Testis (tissue), 3 donors: Measurements from ENCODE around the gene PDE1A. TPM values are rescaled to one million over a fixed set of nuclear protein-coding genes. Genes with fewer than 3 reads are reported as not detected.

Experiments used
- DNase-seq: peaks from one replicate; pipeline ENCODE4 v3.0.0-alpha.2; 2019
- H3K27ac ChIP-seq, 2 donors: fragments of 200-600 bp; sonication (generic); one replicate each; pipeline ENCODE4 v1.5.1; 2019
- H3K27me3 ChIP-seq: fragments of 200-600 bp; sonication (generic); one replicate; pipeline ENCODE4 v1.5.1; 2019
- H3K36me3 ChIP-seq: fragments of 200-600 bp; sonication (generic); one replicate; pipeline ENCODE4 v1.5.1; 2017; ENCODE audit warnings: low read depth; ENCODE audit errors: missing control alignments
- H3K4me1 ChIP-seq: fragments of 200-600 bp; sonication (generic); one replicate; pipeline ENCODE4 v1.5.1; 2019
- H3K4me3 ChIP-seq, 2 donors: fragments of 200-600 bp; sonication (generic); one replicate each; pipeline ENCODE4 v1.5.1; 2017 to 2019
- H3K9me3 ChIP-seq: fragments of 200-600 bp; sonication (generic); one replicate; pipeline ENCODE4 v1.5.1; 2017
- CTCF ChIP-seq, 3 experiments: fragments of 450-650 bp in 2 of 3; fragments of 200-600 bp in 1 of 3; sonication (generic) in 1 of 3; IDR thresholded peaks; one replicate each; pipeline ENCODE4 v1.5.1; 2016 to 2019; ENCODE audit warnings: antibody characterized with exemption in 3 of 3, mild to moderate bottlenecking in 2 of 3, moderate library complexity in 1 of 3
- POLR2A ChIP-seq: fragments of 450-650 bp; IDR thresholded peaks from one replicate; pipeline ENCODE4 v1.6.1; 2017; ENCODE audit warnings: antibody characterized with exemption, mild to moderate bottlenecking, moderate library complexity
- WGBS, 2 donors: methylation state at CpG; one replicate each; pipeline ENCODE4 v1.1.5; 2018; 5-methylcytosine and 5-hydroxymethylcytosine counted together
- intact Hi-C: fragments of 100-400 bp; cut with DNase I; formaldehyde crosslinking; loops from one replicate; pipeline ENCODE4 v1.15.1; 2023; ENCODE audit warnings: low total_unique reads
- polyA plus RNA-seq: library from polyadenylated mRNA; stranded (reverse); fragments of 350-450 nt; fragmentation: Illumina TruSeq; extraction: RNeasy Lipid Tissue Mini Kit (QIAGEN cat#74804); gene quantifications from one replicate; pipeline ENCODE4 v1.2.3, GENCODE V29; 2014; ENCODE audit warnings: low read depth, low replicate concordance; ENCODE audit not compliant: insufficient read depth
- total RNA-seq, 2 donors: library from RNA; depleted of rRNA; stranded (reverse); fragments of >200 nt; gene quantifications; one replicate each; pipeline ENCODE4 v1.2.3, GENCODE V29; 2016

PDE1A gene
- total and polyA plus RNA-seq, 3 donors from 2014 or later = 15.2 to 45.0 (median 29.8) TPM

- Histone ChIP-seq H3K27ac (no peak overlapping the region), H3K36me3 (no peaks in the 10 kb centered on the region), H3K27me3 (no peaks in the 10 kb centered on the region), H3K4me1 (no peaks in the 10 kb centered on the region), H3K9me3 (no peaks in the 10 kb centered on the region), H3K4me3 (no peak overlapping the region)
- 88 to 94% methylated on average over 5 of the region's 5 CpGs for WGBS, 2 donors
- DNase-seq = no peak
- intact Hi-C loops = no loop called here
- no peak for TF ChIP-seq CTCF (IDR thresholded peaks at IDR 0.05)
- no peak for TF ChIP-seq POLR2A
These were observed 233.5 kb downstream of the PDE1A start for GRCh38 chr2:182193291-182193690.

DNA sequence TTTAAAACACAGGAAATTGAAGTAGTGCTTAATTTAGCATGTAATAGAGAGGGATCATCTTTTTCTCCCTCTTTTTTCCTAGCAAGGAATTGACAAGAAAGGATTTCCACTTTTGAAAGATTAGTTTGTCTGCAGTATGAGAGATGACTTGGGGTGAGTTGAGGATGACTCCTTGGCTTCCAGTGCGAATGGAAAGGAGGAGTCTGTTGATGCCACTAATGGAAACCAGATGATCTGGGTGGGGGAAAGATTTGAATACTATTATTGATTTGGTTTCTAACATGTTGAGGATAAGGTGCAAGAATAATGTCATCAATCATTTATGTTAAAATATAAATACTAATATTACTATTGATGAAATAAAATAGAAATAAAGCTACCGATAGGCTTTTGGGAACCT is 235.8 kb downstream of the PDE1A start:
- Histone ChIP-seq H3K9me3 (no peaks in the 10 kb centered on the region), H3K27ac (no peak overlapping the region), H3K27me3 (no peaks in the 10 kb centered on the region), H3K4me1 (no peaks in the 10 kb centered on the region), H3K36me3 (no peaks in the 10 kb centered on the region), H3K4me3 (no peak overlapping the region)
- no peak for DNase-seq
- 97% methylated on average over 2 of the region's 2 CpGs for WGBS, 2 donors
- intact Hi-C loops = no loop called here
- TF ChIP-seq POLR2A (no peak), CTCF (IDR thresholded peaks at IDR 0.05) (no peak)

DNA sequence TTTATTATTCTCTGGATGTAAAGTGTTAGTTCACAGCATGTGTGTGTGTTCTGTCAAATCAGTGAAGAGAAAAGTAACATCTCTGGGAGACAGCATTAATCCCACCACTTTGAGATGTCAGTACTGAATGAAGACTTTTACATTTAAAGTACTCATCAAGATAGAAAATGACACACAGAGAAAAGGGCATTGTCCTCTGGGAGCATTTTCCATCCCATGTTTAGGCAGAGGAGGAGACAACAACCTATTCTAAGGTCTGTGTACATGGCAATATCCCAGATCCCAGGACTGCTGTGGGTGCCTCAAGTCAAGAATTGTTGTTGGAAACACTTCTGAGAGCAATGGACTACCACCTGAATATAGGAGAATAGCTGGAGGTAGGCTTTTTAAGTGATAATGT is 239.7 kb downstream of the PDE1A start:
- intact Hi-C loops = no loop called here
- no peaks in the 10 kb centered on the region for H3K36me3 ChIP-seq
- H3K9me3 ChIP-seq = no peaks in the 10 kb centered on the region
- no peak overlapping the region for H3K4me3 ChIP-seq
- no peaks in the 10 kb centered on the region for H3K27me3 ChIP-seq
- DNase-seq = no peak
- no peak overlapping the region for H3K27ac ChIP-seq
- TF ChIP-seq CTCF (IDR thresholded peaks at IDR 0.05) (no peak), POLR2A (no peak)
- no peaks in the 10 kb centered on the region for H3K4me1 ChIP-seq

DNA sequence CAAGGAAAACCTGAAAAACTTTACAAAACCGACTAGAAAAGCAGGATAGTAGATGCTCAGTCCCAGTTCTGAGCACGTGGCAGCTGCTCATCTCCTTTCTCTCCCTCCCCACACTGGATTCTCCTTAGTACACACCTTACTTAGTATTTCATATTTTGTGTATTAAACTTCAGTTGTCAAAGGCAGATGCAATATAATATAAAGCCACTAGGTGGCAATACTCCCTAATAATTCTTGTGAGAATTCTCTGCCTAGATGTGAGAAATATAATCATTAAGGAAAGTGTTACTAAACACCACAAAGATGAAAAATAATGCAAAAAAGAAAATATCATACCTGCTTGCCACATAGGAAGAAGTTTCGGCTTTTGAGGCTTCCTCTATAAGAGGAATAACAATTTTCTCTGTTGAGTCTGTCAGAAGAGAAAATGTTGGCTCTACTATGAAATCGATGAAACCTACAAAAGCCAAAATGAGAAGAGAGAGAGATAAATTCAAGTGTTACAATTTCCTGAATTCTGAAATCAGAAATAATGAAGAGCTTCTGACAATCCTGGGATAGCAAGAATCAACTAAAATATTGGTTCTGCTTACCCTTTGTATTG is 240.6 kb downstream of the PDE1A start:
- Histone ChIP-seq H3K4me1 (no peaks in the 10 kb centered on the region), H3K9me3 (no peaks in the 10 kb centered on the region), H3K4me3 (no peak overlapping the region), H3K27me3 (no peaks in the 10 kb centered on the region), H3K36me3 (no peaks in the 10 kb centered on the region), H3K27ac (no peak overlapping the region)
- intact Hi-C loops = no loop called here
- TF ChIP-seq CTCF (IDR thresholded peaks at IDR 0.05) (peak; percentile 64 to 97 (median 78)), POLR2A (no peak)
- DNase-seq = no peak
- 40% methylated on average over 4 of the region's 4 CpGs for WGBS, 2 donors

- WGBS, 2 donors = 84 to 95% methylated on average over 2 of the region's 2 CpGs
- TF ChIP-seq POLR2A = no peak
- no peak for TF ChIP-seq CTCF (IDR thresholded peaks at IDR 0.05)
- H3K27ac ChIP-seq = no peak overlapping the region
These were observed 244.4 kb downstream of the PDE1A start for GRCh38 chr2:182182436-182182835.

More at GRCh38 chr2:182182436-182182835, 244.4 kb downstream of the PDE1A start:
- intact Hi-C loops = no loop called here
- no peak for DNase-seq
- no peaks in the 10 kb centered on the region for H3K4me1 ChIP-seq
- H3K9me3 ChIP-seq = no peaks in the 10 kb centered on the region
- no peak overlapping the region for H3K4me3 ChIP-seq
- no peaks in the 10 kb centered on the region for H3K27me3 ChIP-seq
- no peaks in the 10 kb centered on the region for H3K36me3 ChIP-seq
